H1 (cell line): ENCODE measurements around the gene ERG28. TPM values are rescaled to one million over a fixed set of nuclear protein-coding genes. Genes with fewer than 3 reads are reported as not detected.

ENCODE experiments used
- CTCF ChIA-PET: fragments of 300-600 bp; sonication (Branson Sonifier 250); formaldehyde crosslinking; loops from one replicate; lab custom pipeline; 2021; ENCODE audit not compliant: partially characterized antibody; lab: Charles Lee
- POLR2A ChIA-PET: fragments of 300-600 bp; sonication (Branson Sonifier 250); formaldehyde crosslinking; loops from one replicate; lab custom pipeline; 2021; ENCODE audit warnings: inconsistent platforms; ENCODE audit not compliant: partially characterized antibody; lab: Charles Lee
- DNase-seq, 2 experiments: peaks; one replicate each; pipeline versions ENCODE4 v3.0.0 to v3.0.0-alpha.2; 2010 to 2022; ENCODE audit warnings: low spot score in 2 of 2, low read depth in 1 of 2, mixed read lengths in 1 of 2
- FAIRE-seq: peaks from 2 replicates; lab custom pipeline; 2011; peaks lifted over from hg19 to GRCh38; lab: Jason Lieb, UNC
- H2AFZ ChIP-seq: 2 replicates; pipeline ENCODE4 v1.8.1; 2012; ENCODE audit warnings: low read length, inconsistent platforms
- H2AK5ac ChIP-seq: 2 replicates; pipeline ENCODE4 v1.6.1; 2013; ENCODE audit warnings: low read depth, low read length
- H2BK120ac ChIP-seq: replicated peaks from 2 replicates; pipeline ENCODE3; 2013; ENCODE audit warnings: low read depth, low read length, inconsistent platforms
- H2BK12ac ChIP-seq: 2 replicates; pipeline ENCODE4 v1.6.1; 2013; ENCODE audit warnings: low read depth, low read length
- H2BK15ac ChIP-seq: 2 replicates; pipeline ENCODE4 v1.6.1; 2013; ENCODE audit warnings: low read length
- H2BK20ac ChIP-seq: 2 replicates; pipeline ENCODE4 v1.6.1; 2013; ENCODE audit warnings: low read length
- H2BK5ac ChIP-seq: 2 replicates; pipeline ENCODE4 v1.6.1; 2013; ENCODE audit warnings: low read depth, low read length
- H3K14ac ChIP-seq: 2 replicates; pipeline ENCODE4 v1.6.1; 2013; ENCODE audit warnings: inconsistent platforms; ENCODE audit not compliant: insufficient read length
- H3K18ac ChIP-seq: 2 replicates; pipeline ENCODE4 v1.6.1; 2013; ENCODE audit warnings: low read length; ENCODE audit errors: extremely low read depth
- H3K23ac ChIP-seq: 2 replicates; pipeline ENCODE4 v1.6.1; 2013; ENCODE audit warnings: inconsistent platforms; ENCODE audit not compliant: insufficient read length
- H3K23me2 ChIP-seq: 2 replicates; pipeline ENCODE4 v1.6.1; 2013; ENCODE audit warnings: low read depth, low read length
- H3K27ac ChIP-seq: 2 replicates; pipeline ENCODE4 v1.6.1; 2011; ENCODE audit warnings: low read depth, low read length, inconsistent platforms
- H3K27me3 ChIP-seq, 4 experiments: replicated peaks in 1 of 4; 1 replicate in 1 of 4; 2 replicates in 3 of 4; pipeline versions ENCODE4 v1.6.1 to v1.8.1; 2011 to 2013; ENCODE audit warnings: low read length in 3 of 4, mild to moderate bottlenecking in 3 of 4, inconsistent platforms in 2 of 4, mixed read lengths in 2 of 4, moderate library complexity in 1 of 4; ENCODE audit not compliant: control insufficient read depth in 3 of 4, insufficient read depth in 3 of 4; ENCODE audit errors: extremely low read depth in 1 of 4
- H3K36me3 ChIP-seq, 4 experiments: 2 replicates each; pipeline versions ENCODE4 v1.6.1 to v1.8.1; 2011 to 2013; ENCODE audit warnings: mild to moderate bottlenecking in 4 of 4, low read length in 3 of 4, moderate library complexity in 2 of 4, control low read depth in 1 of 4, inconsistent platforms in 1 of 4; ENCODE audit not compliant: insufficient read depth in 4 of 4, control insufficient read depth in 2 of 4
- H3K4ac ChIP-seq: replicated peaks from 2 replicates; pipeline ENCODE3; 2013; ENCODE audit warnings: low read length, low read depth, mixed read lengths, inconsistent platforms; ENCODE audit not compliant: insufficient read length
- H3K4me1 ChIP-seq, 4 experiments: replicated peaks in 1 of 4; 1 replicate in 1 of 4; 2 replicates in 3 of 4; pipeline versions ENCODE4 v1.6.1 to v1.8.1; 2011 to 2013; ENCODE audit warnings: low read length in 3 of 4, inconsistent platforms in 2 of 4, mixed read lengths in 1 of 4; ENCODE audit not compliant: insufficient read depth in 4 of 4, control insufficient read depth in 3 of 4
- H3K4me2 ChIP-seq, 2 experiments: 2 replicates each; pipeline versions ENCODE4 v1.6.1 to v1.8.1; 2011 to 2013; ENCODE audit warnings: low read depth in 2 of 2, low read length in 2 of 2, control low read depth in 1 of 2, inconsistent platforms in 1 of 2, mild to moderate bottlenecking in 1 of 2; ENCODE audit not compliant: insufficient read depth in 1 of 2
- H3K4me3 ChIP-seq, 4 experiments: fragments of 200-600, 300-600 bp in 1 of 4; sonication (generic), shearing (Covaris generic), sonication (Bioruptor Twin) in 1 of 4; 2 replicates each; pipeline versions ENCODE4 v1.5.1 to v1.8.1; 2011 to 2016; ENCODE audit warnings: low read length in 4 of 4, low read depth in 3 of 4, control low read depth in 2 of 4, inconsistent platforms in 2 of 4, mild to moderate bottlenecking in 2 of 4, mixed read lengths in 1 of 4, moderate library complexity in 1 of 4; ENCODE audit not compliant: insufficient read depth in 2 of 4; ENCODE audit errors: extremely low read depth in 1 of 4
- H3K56ac ChIP-seq: replicated peaks from 2 replicates; pipeline ENCODE3; 2013; ENCODE audit warnings: low read depth, mild to moderate bottlenecking, mixed read lengths, low read length, inconsistent platforms; ENCODE audit not compliant: insufficient read length
- H3K79me1 ChIP-seq: 2 replicates; pipeline ENCODE4 v1.6.1; 2013; ENCODE audit warnings: low read depth, low read length, control low read depth
- H3K79me2 ChIP-seq, 2 experiments: 2 replicates each; pipeline versions ENCODE4 v1.6.1 to v1.8.1; 2012 to 2013; ENCODE audit warnings: low read length in 2 of 2, mild to moderate bottlenecking in 2 of 2, inconsistent platforms in 1 of 2; ENCODE audit not compliant: insufficient read depth in 2 of 2, control insufficient read depth in 1 of 2
- H3K9ac ChIP-seq, 4 experiments: replicated peaks in 1 of 4; 1 replicate in 1 of 4; 2 replicates in 3 of 4; pipeline versions ENCODE4 v1.6.1 to v1.8.1; 2011 to 2013; ENCODE audit warnings: low read depth in 3 of 4, low read length in 3 of 4, control low read depth in 2 of 4, mild to moderate bottlenecking in 2 of 4, moderate library complexity in 2 of 4, inconsistent platforms in 1 of 4; ENCODE audit errors: extremely low read depth in 1 of 4
- H3K9me3 ChIP-seq, 2 experiments: 2 replicates each; pipeline versions ENCODE4 v1.6.1 to v1.8.1; 2012 to 2013; ENCODE audit warnings: mild to moderate bottlenecking in 2 of 2, moderate library complexity in 2 of 2, control low read depth in 1 of 2, inconsistent platforms in 1 of 2, low read depth in 1 of 2, low read length in 1 of 2, mixed read lengths in 1 of 2; ENCODE audit not compliant: insufficient read depth in 2 of 2
- H4K20me1 ChIP-seq, 2 experiments: replicated peaks in 1 of 2; 2 replicates each; pipeline versions ENCODE3 to v1.8.1; 2011 to 2013; ENCODE audit warnings: inconsistent platforms in 2 of 2, low read length in 2 of 2, mild to moderate bottlenecking in 1 of 2; ENCODE audit not compliant: insufficient read depth in 2 of 2, control insufficient read depth in 1 of 2
- H4K5ac ChIP-seq: 2 replicates; pipeline ENCODE4 v1.6.1; 2013; ENCODE audit warnings: low read length, low read depth, mixed read lengths, inconsistent platforms; ENCODE audit not compliant: insufficient read length
- H4K8ac ChIP-seq: 2 replicates; pipeline ENCODE4 v1.8.0; 2013; ENCODE audit warnings: mild to moderate bottlenecking, moderate library complexity, low read length, inconsistent platforms; ENCODE audit not compliant: insufficient read depth; ENCODE audit errors: extremely low read depth
- H4K91ac ChIP-seq: replicated peaks from 2 replicates; pipeline ENCODE3; 2013; ENCODE audit warnings: low read length, mixed read lengths, inconsistent platforms; ENCODE audit not compliant: insufficient read length
- ASH2L ChIP-seq: fragments of 200-600, 300-600 bp; sonication (generic); IDR thresholded peaks from one replicate; pipeline ENCODE4 v1.7.1; 2017; ENCODE audit warnings: low read length
- BCL11A ChIP-seq, 2 experiments: IDR thresholded peaks; one replicate each; pipeline ENCODE4 v1.6.1; 2011; ENCODE audit warnings: low read depth in 2 of 2, low read length in 2 of 2, mild to moderate bottlenecking in 2 of 2
- CBX5 ChIP-seq: fragments of 300-800, 300-1000 bp; sonication (generic); IDR thresholded peaks from 2 replicates; pipeline ENCODE4 v1.7.1; 2016; ENCODE audit warnings: antibody characterized with exemption, low read length, low read depth
- EGR1 ChIP-seq: IDR thresholded peaks from 2 replicates; pipeline ENCODE4 v1.6.1; 2011; ENCODE audit warnings: low read depth, low read length, borderline replicate concordance
- KDM5A ChIP-seq: fragments of 200-600 bp; IDR thresholded peaks from 2 replicates; pipeline ENCODE4 v1.7.1; 2012; ENCODE audit warnings: mild to moderate bottlenecking, low read length, inconsistent platforms, mixed read lengths
- PHF8 ChIP-seq: fragments of 200-600 bp; sonication (generic); conservative IDR thresholded peaks from 2 replicates; pipeline ENCODE4 v1.7.1; 2012; ENCODE audit warnings: low read depth, mild to moderate bottlenecking, inconsistent platforms, low read length, moderate library complexity
- SIX5 ChIP-seq: IDR thresholded peaks from 2 replicates; pipeline ENCODE4 v1.6.1; 2011; ENCODE audit warnings: mild to moderate bottlenecking, low read depth, low read length
- TBP ChIP-seq: IDR thresholded peaks from 2 replicates; pipeline ENCODE4 v1.6.1; 2011; ENCODE audit warnings: low read depth, low read length, improper control_type of control experiment
- WGBS, 2 experiments: shearing (Covaris generic) in 1 of 2; methylation state at CpG; one replicate each; pipeline versions ENCODE4 v1.1.6 to v1.1.7; 2013 to 2015; ENCODE audit warnings: low lambda C conversion rate in 2 of 2, mixed read lengths in 2 of 2, inconsistent platforms in 1 of 2, low coverage in 1 of 2, missing lambda C conversion rate in 1 of 2; ENCODE audit not compliant: insufficient replicate concordance in 2 of 2, insufficient coverage in 1 of 2, insufficient read length in 1 of 2; ENCODE audit errors: extremely low coverage in 1 of 2, missing lambda C conversion rate in 1 of 2; 5-methylcytosine and 5-hydroxymethylcytosine counted together
- polyA plus RNA-seq, 7 experiments: library from polyadenylated mRNA; depleted of rRNA in 3 of 7; stranded (reverse) in 5 of 7; unstranded in 2 of 7; fragments of >200 nt in 5 of 7; fragments of 200-250 nt in 2 of 7; gene quantifications; 1 replicate in 5 of 7; 2 replicates in 1 of 7; 4 replicates in 1 of 7; pipeline versions ENCODE4 v1.2.1 to v1.2.3, GENCODE V29; 2011 to 2013; ENCODE audit warnings: missing spikeins in 2 of 7, mixed read lengths in 2 of 7
- total RNA-seq: library from RNA; stranded (reverse); fragmentation: NEBNext Ultra II Directional; extraction: Animal tissue kit (Norgen Biotek cat#: 25700); gene quantifications from 2 replicates; pipeline ENCODE4 v1.2.1, GENCODE V29; 2021
- TF ChIP-seq, protein P1 (sequence below): IDR thresholded peaks from 2 replicates; pipeline ENCODE4 v1.6.1; 2012; ENCODE audit warnings: low read length, inconsistent platforms

ERG28 gene
- total and polyA plus RNA-seq, 2 of the 8 experiments (the other 6 are each of a cell fraction or from before 2014, with no cell fraction given), result 32.6 to 56.7 TPM

- FAIRE-seq (no peak), DNase-seq (no peak)
- H3K9me3 ChIP-seq, result no peaks in the 10 kb centered on the region
- no peaks in the 10 kb centered on the region for H3K27me3 ChIP-seq
- H4K5ac ChIP-seq, result no peak overlapping the region
- H4K20me1 ChIP-seq, result no peaks in the 10 kb centered on the region
- no peaks in the 10 kb centered on the region for H3K23me2 ChIP-seq
- no peak overlapping the region for H3K9ac ChIP-seq
- H2BK5ac ChIP-seq, result no peak overlapping the region
- H3K4me2 ChIP-seq, result no peak overlapping the region
- H2BK120ac ChIP-seq, result no peak overlapping the region
- no peak overlapping the region for H3K27ac ChIP-seq
- H3K4me3 ChIP-seq, result no peak overlapping the region
- no peak overlapping the region for H2BK20ac ChIP-seq
- WGBS, 2 experiments, result 80% methylated on average over 3 of the region's 3 CpGs; no CpG with 5 or more reads in 1 of the 2 experiments
- H3K79me2 ChIP-seq, result no peaks in the 10 kb centered on the region
- TF ChIP-seq PHF8, result no peak
- TF ChIP-seq EGR1, result no peak
- TF ChIP-seq TBP, result no peak
- TF ChIP-seq ASH2L, result no peak
- TF ChIP-seq, protein P1, sequence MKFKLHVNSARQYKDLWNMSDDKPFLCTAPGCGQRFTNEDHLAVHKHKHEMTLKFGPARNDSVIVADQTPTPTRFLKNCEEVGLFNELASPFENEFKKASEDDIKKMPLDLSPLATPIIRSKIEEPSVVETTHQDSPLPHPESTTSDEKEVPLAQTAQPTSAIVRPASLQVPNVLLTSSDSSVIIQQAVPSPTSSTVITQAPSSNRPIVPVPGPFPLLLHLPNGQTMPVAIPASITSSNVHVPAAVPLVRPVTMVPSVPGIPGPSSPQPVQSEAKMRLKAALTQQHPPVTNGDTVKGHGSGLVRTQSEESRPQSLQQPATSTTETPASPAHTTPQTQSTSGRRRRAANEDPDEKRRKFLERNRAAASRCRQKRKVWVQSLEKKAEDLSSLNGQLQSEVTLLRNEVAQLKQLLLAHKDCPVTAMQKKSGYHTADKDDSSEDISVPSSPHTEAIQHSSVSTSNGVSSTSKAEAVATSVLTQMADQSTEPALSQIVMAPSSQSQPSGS, result no peak
- TF ChIP-seq CBX5, result no peak
- no peak for TF ChIP-seq SIX5
- TF ChIP-seq KDM5A, result no peak
- no peak for TF ChIP-seq BCL11A (IDR thresholded peaks at IDR 0.05; ENCODE audit: low read depth in 2 of 2, low read length in 2 of 2)
- ChIA-PET CTCF (interaction anchor here (0.6 to 2.7 kb wide), 7 partner anchors 9 to 66 kb away, joined by 3 to 16 read pairs (median 3); partner anchors contain the start of gene FLVCR2), POLR2A (interaction anchor here (1.3 to 1.7 kb wide), 3 partner anchors 8 to 12 kb away, joined by 4 to 7 read pairs (median 6); no protein-coding TSS in a partner anchor)
- no peaks in the 10 kb centered on the region for H3K36me3 ChIP-seq
- H3K18ac ChIP-seq, result no peak overlapping the region
- H3K4ac ChIP-seq, result no peak overlapping the region
- no peak overlapping the region for H3K14ac ChIP-seq
- H3K56ac ChIP-seq, result no peak overlapping the region
- no peak overlapping the region for H3K23ac ChIP-seq
- peaks cover 0 to 5% (median 2%) of the 10 kb centered on the region in 4 experiments; a peak in 4 of 7 replicates for H3K4me1 ChIP-seq
- H4K91ac ChIP-seq, result no peak overlapping the region
- no peaks in the 10 kb centered on the region for H3K79me1 ChIP-seq
- H4K8ac ChIP-seq, result no peak overlapping the region
- no peak overlapping the region for H2AK5ac ChIP-seq
- H2BK12ac ChIP-seq, result no peak overlapping the region
- no peak overlapping the region for H2AFZ ChIP-seq
- H2BK15ac ChIP-seq, result no peak overlapping the region
Observed at GRCh38 chr14:75640876-75641275, 19.8 kb downstream of the ERG28 start.
